ENCODE measurements around the gene RHEX.

DNA sequence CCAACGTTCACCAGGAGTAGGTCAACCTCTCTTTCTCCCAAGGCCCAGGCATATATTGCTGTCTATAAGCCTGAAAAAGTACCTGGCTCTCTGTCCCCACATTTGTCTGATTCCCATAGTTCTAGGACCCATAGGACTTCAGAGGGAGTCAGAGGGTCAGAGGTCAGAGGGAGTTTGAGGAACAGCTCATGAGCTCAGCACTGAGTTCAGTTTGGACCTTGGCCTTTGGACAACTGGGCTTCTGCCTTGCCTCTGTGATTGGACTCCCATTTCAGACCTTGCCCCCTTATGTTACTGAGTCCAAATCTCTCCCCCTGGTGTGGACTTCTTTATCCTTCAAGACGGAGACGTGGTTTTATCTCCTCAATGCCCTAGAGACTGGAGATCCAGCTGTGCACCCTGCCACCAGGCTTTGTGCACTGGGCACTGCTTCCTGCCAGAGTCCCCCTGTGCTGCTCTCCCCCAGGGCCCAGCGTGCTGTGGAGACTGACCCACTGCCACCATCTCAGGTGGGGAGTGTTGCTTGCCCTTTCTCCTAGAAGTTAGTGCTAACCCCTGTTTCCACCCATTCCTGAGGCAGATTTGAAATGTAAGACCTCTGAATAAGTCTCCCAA, 32.5 kb upstream of the RHEX start:
- TF ChIP-seq EP300 (IDR thresholded peaks at IDR 0.05) (no peak), CTCF (IDR thresholded peaks at IDR 0.05) (no peak)

Measured in esophagus muscularis mucosa (tissue), 3 donors.